GDM1 (cell line): ENCODE measurements around the gene CCDC27.
A peak's percentile ranks its signal among the peaks of the same experiment; 100 is the strongest.

Source experiments
- DNase-seq: peaks from one replicate; lab custom pipeline; 2025; lab: John Stamatoyannopoulos, UW

Gene CCDC27

GRCh38 chr1:3718764-3719163 lies 33.5 kb upstream of the CCDC27 start:
- no peak for DNase-seq

GRCh38 chr1:3721955-3722465 lies 30.2 kb upstream of the CCDC27 start:
- DNase-seq: no peak

GRCh38 chr1:3722846-3723245 lies 29.4 kb upstream of the CCDC27 start:
- no peak for DNase-seq

GRCh38 chr1:3724416-3725030 lies 27.7 kb upstream of the CCDC27 start:
- peak; percentile 32 for DNase-seq

- DNase-seq: no peak
These were observed 26.9 kb upstream of the CCDC27 start for GRCh38 chr1:3725366-3725765.

GRCh38 chr1:3727042-3727824 lies 25.0 kb upstream of the CCDC27 start:
- no peak for DNase-seq

- DNase-seq: no peak
These were observed 24.1 kb upstream of the CCDC27 start for GRCh38 chr1:3727825-3728776.

GRCh38 chr1:3729594-3730542 lies 22.4 kb upstream of the CCDC27 start:
- DNase-seq: no peak

GRCh38 chr1:3730543-3731247 lies 21.6 kb upstream of the CCDC27 start:
- no peak for DNase-seq

- DNase-seq: no peak
These were observed 20.4 kb upstream of the CCDC27 start for GRCh38 chr1:3731583-3732433.

- DNase-seq: no peak
These were observed 19.7 kb upstream of the CCDC27 start for GRCh38 chr1:3732434-3733093.

GRCh38 chr1:3733094-3733882 lies 19.0 kb upstream of the CCDC27 start:
- no peak for DNase-seq

GRCh38 chr1:3733883-3734589 lies 18.2 kb upstream of the CCDC27 start:
- no peak for DNase-seq

GRCh38 chr1:3734602-3735001 lies 17.6 kb upstream of the CCDC27 start:
- DNase-seq: no peak

GRCh38 chr1:3735027-3735681 lies 17.1 kb upstream of the CCDC27 start:
- no peak for DNase-seq

- no peak for DNase-seq
These were observed 16.6 kb upstream of the CCDC27 start for GRCh38 chr1:3735688-3736087.

- no peak for DNase-seq
These were observed 16.1 kb upstream of the CCDC27 start for GRCh38 chr1:3736131-3736561.
